ENCODE results near the gene C21orf58.

DNA sequence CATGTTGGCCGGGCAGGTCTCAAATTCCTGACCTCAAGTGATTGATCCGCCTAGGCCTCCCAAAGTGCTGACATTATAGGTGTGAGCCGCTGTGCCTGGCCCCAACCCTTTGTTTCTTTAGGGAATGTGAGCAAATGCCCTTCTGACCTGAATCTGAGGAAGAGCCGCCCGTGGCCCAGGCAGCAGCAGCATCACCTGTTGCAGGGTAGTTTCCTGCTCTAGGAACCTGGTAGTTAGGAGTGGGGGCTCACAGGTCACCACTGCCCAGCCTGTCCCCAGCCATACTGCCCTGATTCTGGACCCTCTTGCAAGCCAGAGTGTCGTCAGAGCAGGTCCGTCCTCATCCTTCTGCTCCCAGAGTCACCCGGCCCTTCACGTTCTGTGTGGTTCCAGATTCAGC lies 24.5 kb downstream of the C21orf58 start:
- TF ChIP-seq, protein P1, sequence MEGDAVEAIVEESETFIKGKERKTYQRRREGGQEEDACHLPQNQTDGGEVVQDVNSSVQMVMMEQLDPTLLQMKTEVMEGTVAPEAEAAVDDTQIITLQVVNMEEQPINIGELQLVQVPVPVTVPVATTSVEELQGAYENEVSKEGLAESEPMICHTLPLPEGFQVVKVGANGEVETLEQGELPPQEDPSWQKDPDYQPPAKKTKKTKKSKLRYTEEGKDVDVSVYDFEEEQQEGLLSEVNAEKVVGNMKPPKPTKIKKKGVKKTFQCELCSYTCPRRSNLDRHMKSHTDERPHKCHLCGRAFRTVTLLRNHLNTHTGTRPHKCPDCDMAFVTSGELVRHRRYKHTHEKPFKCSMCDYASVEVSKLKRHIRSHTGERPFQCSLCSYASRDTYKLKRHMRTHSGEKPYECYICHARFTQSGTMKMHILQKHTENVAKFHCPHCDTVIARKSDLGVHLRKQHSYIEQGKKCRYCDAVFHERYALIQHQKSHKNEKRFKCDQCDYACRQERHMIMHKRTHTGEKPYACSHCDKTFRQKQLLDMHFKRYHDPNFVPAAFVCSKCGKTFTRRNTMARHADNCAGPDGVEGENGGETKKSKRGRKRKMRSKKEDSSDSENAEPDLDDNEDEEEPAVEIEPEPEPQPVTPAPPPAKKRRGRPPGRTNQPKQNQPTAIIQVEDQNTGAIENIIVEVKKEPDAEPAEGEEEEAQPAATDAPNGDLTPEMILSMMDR (IDR thresholded peaks at IDR 0.05): no peak
- no peak for TF ChIP-seq POLR2AphosphoS5 (IDR thresholded peaks at IDR 0.05; ENCODE audit: insufficient read depth in 1 of 2, low read depth in 1 of 2)
- no peak for TF ChIP-seq POLR2A (IDR thresholded peaks at IDR 0.05)
